GM12878 (cell line): ENCODE measurements around the gene B3GAT2. TPM values are rescaled to one million over a fixed set of nuclear protein-coding genes. Genes with fewer than 3 reads are reported as not detected.

ENCODE experiments used
- ATAC-seq: fragments of 200-7000 bp; cut with Tn5 transposase; 3 replicates; pipeline ENCODE4 v1.9.1; 2020; ENCODE audit warnings: mild to moderate bottlenecking, moderate library complexity
- BruUV-seq: library from RNA; stranded (reverse); fragments of 400-500 nt; replicated peaks from 2 replicates; lab custom pipeline; 2021; lab: Mats Ljungman, UMichigan
- CTCF ChIA-PET: fragments of 300-600 bp; sonication (Branson Sonifier 250); formaldehyde crosslinking; extraction: SDS; loops from one replicate; lab custom pipeline; 2021; ENCODE audit warnings: inconsistent platforms; lab: Yijun Ruan, JAX
- POLR2A ChIA-PET: fragments of 350-600 bp; formaldehyde crosslinking; extraction: SDS; loops from one replicate; lab custom pipeline; 2021; ENCODE audit warnings: inconsistent platforms; lab: Charles Lee
- RAD21 ChIA-PET: fragments of 300-600 bp; sonication (Branson Sonifier 250); formaldehyde crosslinking; loops from one replicate; lab custom pipeline; 2023; ENCODE audit warnings: antibody characterized with exemption; ENCODE audit not compliant: unreplicated experiment; lab: Charles Lee
- SMC1A ChIA-PET: fragments of 300-600 bp; sonication (Branson Sonifier 250); formaldehyde crosslinking; loops from one replicate; lab custom pipeline; 2023; ENCODE audit not compliant: unreplicated experiment, uncharacterized antibody; lab: Charles Lee
- DNase-seq: peaks from one replicate; pipeline ENCODE4 v3.0.0-alpha.2; 2011; ENCODE audit warnings: low read depth, low spot score
- FAIRE-seq: peaks from 3 replicates; lab custom pipeline; 2011; peaks lifted over from hg19 to GRCh38; lab: Jason Lieb, UNC
- H2AFZ ChIP-seq: 2 replicates; pipeline ENCODE4 v1.6.0; 2011; ENCODE audit warnings: low read depth, low read length, control low read depth; ENCODE audit not compliant: control insufficient read depth
- H3K27ac ChIP-seq: 2 replicates; pipeline ENCODE4 v1.5.1; 2011; ENCODE audit warnings: control low read depth; ENCODE audit not compliant: control insufficient read depth, insufficient read depth
- H3K27me3 ChIP-seq, 2 experiments: replicated peaks in 1 of 2; 2 replicates each; pipeline versions ENCODE4 v1.6.0 to v1.6.1; 2011; ENCODE audit warnings: low read length in 1 of 2; ENCODE audit not compliant: control insufficient read depth in 2 of 2, insufficient read depth in 2 of 2
- H3K36me3 ChIP-seq, 2 experiments: 2 replicates each; pipeline ENCODE4 v1.5.1; 2011; ENCODE audit warnings: low read length in 1 of 2; ENCODE audit not compliant: control insufficient read depth in 2 of 2, insufficient read depth in 2 of 2
- H3K4me1 ChIP-seq: 2 replicates; pipeline ENCODE4 v1.6.1; 2011; ENCODE audit warnings: mild to moderate bottlenecking, low read length, moderate library complexity, mixed read lengths; ENCODE audit not compliant: control insufficient read depth, insufficient read depth
- H3K4me2 ChIP-seq: 2 replicates; pipeline ENCODE4 v1.6.0; 2011; ENCODE audit warnings: control low read depth; ENCODE audit not compliant: control insufficient read depth, insufficient read depth
- H3K4me3 ChIP-seq: fragments of 200-600 bp; sonication (generic); 2 replicates; pipeline ENCODE4 v1.5.1; 2016
- H3K79me2 ChIP-seq: 2 replicates; pipeline ENCODE4 v1.6.0; 2011; ENCODE audit warnings: low read length; ENCODE audit not compliant: control insufficient read depth, insufficient read depth
- H3K9ac ChIP-seq: 2 replicates; pipeline ENCODE4 v1.8.0; 2011; ENCODE audit warnings: low read length, control low read depth, mixed read lengths; ENCODE audit not compliant: control insufficient read depth, insufficient read depth
- H3K9me3 ChIP-seq: replicated peaks from 3 replicates; pipeline ENCODE4 v1.5.1; 2011; ENCODE audit warnings: mild to moderate bottlenecking, low read length; ENCODE audit not compliant: control insufficient read depth, insufficient read depth
- H4K20me1 ChIP-seq: 2 replicates; pipeline ENCODE4 v1.6.0; 2011; ENCODE audit not compliant: control insufficient read depth, insufficient read depth
- BACH1 ChIP-seq: fragments of 450-650 bp; IDR thresholded peaks from 2 replicates; pipeline ENCODE4 v1.6.1; 2017; ENCODE audit warnings: mild to moderate bottlenecking, borderline replicate concordance
- MYB ChIP-seq: fragments of 150-350 bp; IDR thresholded peaks from 2 replicates; pipeline ENCODE4 v1.6.1; 2014; ENCODE audit warnings: mild to moderate bottlenecking, low read depth, low read length, borderline replicate concordance
- NBN ChIP-seq: fragments of 450-650 bp; IDR thresholded peaks from 2 replicates; pipeline ENCODE4 v1.6.1; 2016
- PAX8 ChIP-seq: fragments of 450-650 bp; IDR thresholded peaks from 2 replicates; pipeline ENCODE4 v1.6.1; 2017; ENCODE audit warnings: mild to moderate bottlenecking, moderate library complexity
- SMAD5 ChIP-seq: IDR thresholded peaks from 2 replicates; pipeline ENCODE4 v1.6.1; 2016; ENCODE audit warnings: antibody characterized with exemption, low read depth
- SMC3 ChIP-seq: IDR thresholded peaks from 2 replicates; pipeline ENCODE4 v1.6.1; 2011; ENCODE audit warnings: low read length, improper control_type of control experiment, borderline replicate concordance
- WGBS: methylation state at CpG from one replicate; pipeline ENCODE4 v1.1.6; 2016; ENCODE audit warnings: low lambda C conversion rate; ENCODE audit not compliant: insufficient replicate concordance, insufficient coverage; ENCODE audit errors: missing lambda C conversion rate; 5-methylcytosine and 5-hydroxymethylcytosine counted together
- in situ Hi-C: fragments of 300-500 bp; cut with MboI; formaldehyde crosslinking; loops from 9 replicates; pipeline ENCODE4 v1.14.3; 2018; ENCODE audit warnings: mixed read lengths
- intact Hi-C: fragments of 100-400 bp; cut with micrococcal nuclease; formaldehyde crosslinking; loops from one replicate; pipeline ENCODE4 v1.14.2; 2022; ENCODE audit not compliant: unreplicated experiment
- polyA plus RNA-seq, 11 experiments: library from polyadenylated mRNA; depleted of rRNA in 4 of 11; unstranded in 6 of 11; stranded (reverse) in 5 of 11; fragments of >200 nt; fragmentation: Nextera tagmentation in 4 of 11; fragmentation: Illumina TruSeq in 1 of 11; extraction: Ambion mirVana in 4 of 11; extraction: Trizol in 1 of 11; gene quantifications; 1 replicate in 1 of 11; 2 replicates in 10 of 11; pipeline versions ENCODE4 v1.2.1 to v1.2.3, GENCODE V29; 2011 to 2016; ENCODE audit warnings: inconsistent platforms in 2 of 11, missing spikeins in 2 of 11, low read depth in 1 of 11
- total RNA-seq, 4 experiments: library from RNA; depleted of rRNA in 3 of 4; stranded (reverse); fragments of >200 nt in 3 of 4; fragmentation: Illumina TruSeq in 1 of 4; extraction: Trizol in 1 of 4; gene quantifications; 2 replicates each; pipeline versions ENCODE4 v1.2.1 to v1.2.3, GENCODE V29; 2013 to 2021
- TF ChIP-seq, protein P1 (sequence below): IDR thresholded peaks from 2 replicates; pipeline ENCODE4 v1.6.1; 2011; ENCODE audit warnings: mild to moderate bottlenecking, low read depth, low read length, moderate library complexity; ENCODE audit not compliant: insufficient replicate concordance
- TF ChIP-seq, protein P2 (sequence below): fragments of 450-650 bp; IDR thresholded peaks from 2 replicates; pipeline ENCODE4 v1.6.1; 2016; ENCODE audit warnings: mild to moderate bottlenecking, moderate library complexity, borderline replicate concordance
- TF ChIP-seq, protein P3 (sequence below): IDR thresholded peaks from 2 replicates; pipeline ENCODE4 v1.6.1; 2011; ENCODE audit warnings: low read depth, mild to moderate bottlenecking, low read length, moderate library complexity, borderline replicate concordance; ENCODE audit errors: extremely low read depth

Gene B3GAT2
- total and polyA plus RNA-seq, 10 of the 15 experiments (the other 5 are each of a cell fraction or from before 2014, with no cell fraction given), result 0.04 to 1.2 (median 0.22) TPM; not detected in 5

DNA sequence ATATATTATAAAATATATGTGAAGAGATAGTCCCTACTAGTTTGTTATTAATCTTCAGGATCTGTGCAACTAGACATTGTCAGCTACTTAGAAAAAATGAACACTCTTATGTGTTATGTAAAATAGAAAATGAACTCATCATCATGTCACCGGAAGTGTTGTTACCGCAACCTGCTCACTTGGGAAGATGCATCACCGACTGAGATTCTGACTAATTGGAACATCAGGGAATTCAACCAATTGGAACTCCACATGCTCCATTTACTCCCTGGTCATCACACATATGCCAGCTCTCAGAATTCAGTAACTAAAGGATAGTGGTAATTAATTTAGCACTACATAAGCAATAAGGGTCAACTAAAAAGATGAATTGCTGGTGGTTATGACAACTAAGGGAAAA, 16.7 kb upstream of the B3GAT2 start (continued):
- TF ChIP-seq, protein P1, sequence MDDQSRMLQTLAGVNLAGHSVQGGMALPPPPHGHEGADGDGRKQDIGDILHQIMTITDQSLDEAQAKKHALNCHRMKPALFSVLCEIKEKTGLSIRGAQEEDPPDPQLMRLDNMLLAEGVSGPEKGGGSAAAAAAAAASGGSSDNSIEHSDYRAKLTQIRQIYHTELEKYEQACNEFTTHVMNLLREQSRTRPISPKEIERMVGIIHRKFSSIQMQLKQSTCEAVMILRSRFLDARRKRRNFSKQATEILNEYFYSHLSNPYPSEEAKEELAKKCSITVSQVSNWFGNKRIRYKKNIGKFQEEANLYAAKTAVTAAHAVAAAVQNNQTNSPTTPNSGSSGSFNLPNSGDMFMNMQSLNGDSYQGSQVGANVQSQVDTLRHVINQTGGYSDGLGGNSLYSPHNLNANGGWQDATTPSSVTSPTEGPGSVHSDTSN, result no peak
- no peak for TF ChIP-seq PAX8
- no peak for TF ChIP-seq NBN
- TF ChIP-seq, protein P2, sequence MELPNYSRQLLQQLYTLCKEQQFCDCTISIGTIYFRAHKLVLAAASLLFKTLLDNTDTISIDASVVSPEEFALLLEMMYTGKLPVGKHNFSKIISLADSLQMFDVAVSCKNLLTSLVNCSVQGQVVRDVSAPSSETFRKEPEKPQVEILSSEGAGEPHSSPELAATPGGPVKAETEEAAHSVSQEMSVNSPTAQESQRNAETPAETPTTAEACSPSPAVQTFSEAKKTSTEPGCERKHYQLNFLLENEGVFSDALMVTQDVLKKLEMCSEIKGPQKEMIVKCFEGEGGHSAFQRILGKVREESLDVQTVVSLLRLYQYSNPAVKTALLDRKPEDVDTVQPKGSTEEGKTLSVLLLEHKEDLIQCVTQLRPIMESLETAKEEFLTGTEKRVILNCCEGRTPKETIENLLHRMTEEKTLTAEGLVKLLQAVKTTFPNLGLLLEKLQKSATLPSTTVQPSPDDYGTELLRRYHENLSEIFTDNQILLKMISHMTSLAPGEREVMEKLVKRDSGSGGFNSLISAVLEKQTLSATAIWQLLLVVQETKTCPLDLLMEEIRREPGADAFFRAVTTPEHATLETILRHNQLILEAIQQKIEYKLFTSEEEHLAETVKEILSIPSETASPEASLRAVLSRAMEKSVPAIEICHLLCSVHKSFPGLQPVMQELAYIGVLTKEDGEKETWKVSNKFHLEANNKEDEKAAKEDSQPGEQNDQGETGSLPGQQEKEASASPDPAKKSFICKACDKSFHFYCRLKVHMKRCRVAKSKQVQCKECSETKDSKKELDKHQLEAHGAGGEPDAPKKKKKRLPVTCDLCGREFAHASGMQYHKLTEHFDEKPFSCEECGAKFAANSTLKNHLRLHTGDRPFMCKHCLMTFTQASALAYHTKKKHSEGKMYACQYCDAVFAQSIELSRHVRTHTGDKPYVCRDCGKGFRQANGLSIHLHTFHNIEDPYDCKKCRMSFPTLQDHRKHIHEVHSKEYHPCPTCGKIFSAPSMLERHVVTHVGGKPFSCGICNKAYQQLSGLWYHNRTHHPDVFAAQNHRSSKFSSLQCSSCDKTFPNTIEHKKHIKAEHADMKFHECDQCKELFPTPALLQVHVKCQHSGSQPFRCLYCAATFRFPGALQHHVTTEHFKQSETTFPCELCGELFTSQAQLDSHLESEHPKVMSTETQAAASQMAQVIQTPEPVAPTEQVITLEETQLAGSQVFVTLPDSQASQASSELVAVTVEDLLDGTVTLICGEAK, result no peak
- no peak for TF ChIP-seq SMAD5
- TF ChIP-seq BACH1, result no peak

DNA sequence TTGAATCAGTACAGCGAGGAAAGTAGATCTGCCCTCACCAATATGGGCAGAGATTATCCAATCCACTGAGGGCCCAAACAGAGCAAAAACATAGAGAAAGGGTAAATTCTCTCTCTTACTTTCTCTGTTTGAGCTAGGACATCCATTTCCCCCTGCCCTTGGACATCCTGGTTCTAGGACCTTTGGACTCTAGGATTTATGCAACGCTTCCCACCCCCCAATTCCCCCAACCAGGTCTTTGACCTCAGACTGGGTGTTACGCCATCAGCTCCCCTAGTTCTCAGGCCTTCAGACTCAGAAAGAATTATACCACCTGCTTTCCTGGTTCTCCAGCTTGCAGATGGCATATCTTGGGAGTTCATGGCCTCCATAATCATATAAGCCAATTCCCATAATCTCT, 10.2 kb upstream of the B3GAT2 start:
- ATAC-seq, result no peak
- RAD21 ChIA-PET, result no interaction called here
- Histone ChIP-seq H3K9ac (no peak overlapping the region), H4K20me1 (no peaks in the 10 kb centered on the region), H3K4me3 (no peak overlapping the region), H3K27me3 (no peaks in the 10 kb centered on the region; a peak in 1 of 4 replicates), H3K36me3 (no peaks in the 10 kb centered on the region), H3K79me2 (no peaks in the 10 kb centered on the region), H3K4me1 (no peaks in the 10 kb centered on the region), H3K27ac (no peak overlapping the region), H3K4me2 (no peak overlapping the region), H3K9me3 (no peaks in the 10 kb centered on the region), H2AFZ (no peak overlapping the region)
- intact Hi-C loops (no loop called here), in situ Hi-C loops (no loop called here)
- TF ChIP-seq, protein P3, sequence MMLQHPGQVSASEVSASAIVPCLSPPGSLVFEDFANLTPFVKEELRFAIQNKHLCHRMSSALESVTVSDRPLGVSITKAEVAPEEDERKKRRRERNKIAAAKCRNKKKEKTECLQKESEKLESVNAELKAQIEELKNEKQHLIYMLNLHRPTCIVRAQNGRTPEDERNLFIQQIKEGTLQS, result no peak
- TF ChIP-seq MYB, result no peak
- no peak for TF ChIP-seq SMC3
- no peak for FAIRE-seq
- SMC1A ChIA-PET, result interaction anchor here (0.6 kb wide), 1 partner anchor 15 kb away, joined by 3 read pairs; no protein-coding TSS in a partner anchor
- CTCF ChIA-PET, result interaction anchor here (0.8 kb wide), 1 partner anchor 11 kb away, joined by 3 read pairs; no protein-coding TSS in a partner anchor
- POLR2A ChIA-PET, result no interaction called here
- no TSS peak for BruUV-seq
- no peak for DNase-seq
- 0% methylated on average over 3 of the region's 3 CpGs for WGBS
